IMR-90 (cell line): ENCODE data around the gene STAM.

Source experiments
- CEBPB ChIP-seq: IDR thresholded peaks from 2 replicates; pipeline ENCODE4 v1.6.1; 2012; ENCODE audit warnings: low read depth, low read length, improper control_type of control experiment
- CTCF ChIP-seq: conservative IDR thresholded peaks from 2 replicates; pipeline ENCODE4 v1.5.1; 2012; ENCODE audit warnings: mild to moderate bottlenecking, low read depth, low read length, improper control_type of control experiment
- POLR2A ChIP-seq: IDR thresholded peaks from 2 replicates; pipeline ENCODE4 v1.6.1; 2012; ENCODE audit warnings: mild to moderate bottlenecking, low read depth, low read length
- RAD21 ChIP-seq: IDR thresholded peaks from 2 replicates; pipeline ENCODE4 v1.6.1; 2012; ENCODE audit warnings: low read length, improper control_type of control experiment
- USF2 ChIP-seq: fragments of 150-350 bp; IDR thresholded peaks from 2 replicates; pipeline ENCODE4 v1.6.1; 2017; ENCODE audit warnings: mild to moderate bottlenecking, antibody characterized with exemption, low read length, low read depth

- no peak for TF ChIP-seq CTCF
- TF ChIP-seq USF2, result no peak
- no peak for TF ChIP-seq POLR2A
- no peak for TF ChIP-seq RAD21
- TF ChIP-seq CEBPB, result no peak
Observed at GRCh38 chr10:17668435-17669184, 24.7 kb downstream of the STAM start.
